Esophagus muscularis mucosa (tissue), 4 donors: ENCODE results near the gene SRRM4. TPM values are rescaled to one million over a fixed set of nuclear protein-coding genes. Genes with fewer than 3 reads are reported as not detected.

Experiments
- DNase-seq: peaks from one replicate; pipeline ENCODE4 v3.0.0-alpha.2; 2017; ENCODE audit errors: extremely low spot score
- H3K27ac ChIP-seq, 4 donors: fragments of 200-600 bp; sonication (generic); replicated peaks in 1 of 4; 1 replicate in 3 of 4; 2 replicates in 1 of 4; pipeline ENCODE4 v1.5.1; 2016 to 2019; ENCODE audit warnings: mild to moderate bottlenecking in 1 of 4
- H3K27me3 ChIP-seq, 4 donors: fragments of 200-600 bp; sonication (generic); one replicate each; pipeline versions ENCODE4 v1.5.1 to v1.6.0; 2016 to 2019
- H3K36me3 ChIP-seq, 4 donors: fragments of 200-600 bp; sonication (generic); one replicate each; pipeline ENCODE4 v1.5.1; 2016 to 2019
- H3K4me1 ChIP-seq, 4 donors: fragments of 200-600 bp; sonication (generic); one replicate each; pipeline ENCODE4 v1.5.1; 2016 to 2019
- H3K4me3 ChIP-seq, 4 donors: fragments of 200-600 bp; sonication (generic); 1 replicate in 2 of 4; 2 replicates in 2 of 4; pipeline ENCODE4 v1.5.1; 2016 to 2019; ENCODE audit warnings: mild to moderate bottlenecking in 4 of 4, moderate library complexity in 1 of 4
- H3K9me3 ChIP-seq, 4 donors: fragments of 200-600 bp; sonication (generic); 1 replicate in 3 of 4; 2 replicates in 1 of 4; pipeline ENCODE4 v1.5.1; 2016 to 2019
- CTCF ChIP-seq, 3 experiments: fragments of 200-600 bp in 2 of 3; fragments of 450-650 bp in 1 of 3; sonication (generic) in 2 of 3; IDR thresholded peaks; one replicate each; pipeline ENCODE4 v1.5.1; 2017 to 2019; ENCODE audit warnings: antibody characterized with exemption in 3 of 3, mild to moderate bottlenecking in 2 of 3, moderate library complexity in 1 of 3
- EP300 ChIP-seq: sonication (generic); formaldehyde crosslinking; IDR thresholded peaks from one replicate; pipeline ENCODE4 v1.6.1; 2017; ENCODE audit warnings: antibody characterized with exemption
- POLR2A ChIP-seq: fragments of 450-650 bp; IDR thresholded peaks from one replicate; pipeline ENCODE4 v1.6.1; 2017; ENCODE audit warnings: antibody characterized with exemption, moderate library complexity, mild to moderate bottlenecking, low read depth
- POLR2AphosphoS5 ChIP-seq, 2 donors: sonication (generic); formaldehyde crosslinking; IDR thresholded peaks; one replicate each; pipeline ENCODE4 v1.6.1; 2017; ENCODE audit warnings: antibody characterized with exemption in 2 of 2
- WGBS: methylation state at CpG from one replicate; pipeline ENCODE4 v1.1.5; 2018; 5-methylcytosine and 5-hydroxymethylcytosine counted together
- intact Hi-C: fragments of 100-400 bp; cut with DNase I; formaldehyde crosslinking; loops from one replicate; pipeline ENCODE4 v1.15.1; 2023
- total RNA-seq, 4 donors: library from RNA; depleted of rRNA; stranded (reverse); fragments of >200 nt; gene quantifications; one replicate each; pipeline versions ENCODE4 v1.1.0 to v1.2.1, GENCODE V29; 2016

Gene SRRM4
- total RNA-seq, 4 donors from 2014 or later = not detected

GRCh38 chr12:119179335-119180021 lies 198.1 kb downstream of the SRRM4 start:
- peaks cover 28 to 68% (median 52%) of the 10 kb centered on the region in 4 donors for H3K4me1 ChIP-seq
- no peaks in the 10 kb centered on the region for H3K36me3 ChIP-seq
- H3K9me3 ChIP-seq = no peaks in the 10 kb centered on the region
- peak overlapping the region; percentile 86 to 98 (median 96) for H3K27ac ChIP-seq
- peak; percentile 26 for TF ChIP-seq POLR2A
- TF ChIP-seq EP300 = no peak
- TF ChIP-seq POLR2AphosphoS5 (IDR thresholded peaks at IDR 0.05) = peak; percentile 26 to 34
- no peak for DNase-seq
- intact Hi-C loops = loop anchor here (2.0 to 5.0 kb wide), 3 partner anchors 29 to 233 kb away; no protein-coding TSS in a partner anchor
- peak overlapping the region; percentile 68 to 90 (median 73) for H3K4me3 ChIP-seq
- peaks cover 0 to 5% (median 2%) of the 10 kb centered on the region in 4 donors for H3K27me3 ChIP-seq
- WGBS = 7% methylated on average over 6 of the region's 18 CpGs

GRCh38 chr12:119180380-119181040 lies 199.2 kb downstream of the SRRM4 start:
- intact Hi-C loops = loop anchor here (2.0 kb wide), 1 partner anchor 28 kb away; no protein-coding TSS in a partner anchor

GRCh38 chr12:119181202-119181601 lies 199.9 kb downstream of the SRRM4 start:
- intact Hi-C loops = loop anchor here (2.0 kb wide), 1 partner anchor 28 kb away; no protein-coding TSS in a partner anchor
- no peaks in the 10 kb centered on the region for H3K9me3 ChIP-seq
- no peak for DNase-seq
- peak overlapping the region; percentile 68 to 90 (median 73) for H3K4me3 ChIP-seq
- WGBS = 35% methylated on average over 2 of the region's 2 CpGs
- peak overlapping the region; percentile 86 to 98 (median 96) for H3K27ac ChIP-seq
- TF ChIP-seq POLR2A (no peak), CTCF (IDR thresholded peaks at IDR 0.05) (no peak), EP300 (no peak), POLR2AphosphoS5 (IDR thresholded peaks at IDR 0.05) (no peak)
- peaks cover 0 to 5% (median 2%) of the 10 kb centered on the region in 4 donors for H3K27me3 ChIP-seq
- H3K36me3 ChIP-seq = peaks cover 0 to 2% (median 0%) of the 10 kb centered on the region in 4 donors
- H3K4me1 ChIP-seq = peaks cover 21 to 77% (median 62%) of the 10 kb centered on the region in 4 donors

More at GRCh38 chr12:119180380-119181040, 199.2 kb downstream of the SRRM4 start:
- peaks cover 0 to 5% (median 2%) of the 10 kb centered on the region in 4 donors for H3K27me3 ChIP-seq
- H3K9me3 ChIP-seq = no peaks in the 10 kb centered on the region
- TF ChIP-seq EP300 = no peak
- peak; percentile 1 for TF ChIP-seq POLR2A
- peak; percentile 56 to 83 for TF ChIP-seq POLR2AphosphoS5 (IDR thresholded peaks at IDR 0.05)
- H3K4me3 ChIP-seq = peak overlapping the region; percentile 68 to 90 (median 73)
- WGBS = 10% methylated on average over 7 of the region's 7 CpGs
- H3K27ac ChIP-seq = peak overlapping the region; percentile 86 to 98 (median 96)
- no peaks in the 10 kb centered on the region for H3K36me3 ChIP-seq
- H3K4me1 ChIP-seq = peaks cover 26 to 77% (median 61%) of the 10 kb centered on the region in 4 donors
- no peak for DNase-seq

- peak overlapping the region; percentile 86 to 98 (median 96) for H3K27ac ChIP-seq
- H3K4me1 ChIP-seq = peaks cover 19 to 77% (median 62%) of the 10 kb centered on the region in 4 donors
- intact Hi-C loops = loop anchor here (2.0 kb wide), 1 partner anchor 27 kb away; no protein-coding TSS in a partner anchor
- no peak for DNase-seq
- peaks cover 0 to 5% (median 2%) of the 10 kb centered on the region in 4 donors for H3K27me3 ChIP-seq
- 32% methylated on average over 3 of the region's 3 CpGs for WGBS
- H3K9me3 ChIP-seq = no peaks in the 10 kb centered on the region
- H3K36me3 ChIP-seq = peaks cover 0 to 9% (median 6%) of the 10 kb centered on the region in 4 donors
- H3K4me3 ChIP-seq = peak overlapping the region; percentile 68 to 90 (median 73)
- TF ChIP-seq POLR2A (no peak), POLR2AphosphoS5 (IDR thresholded peaks at IDR 0.05) (peak in 1 of 2 donors; percentile 19)
Observed at GRCh38 chr12:119181944-119182343, 200.6 kb downstream of the SRRM4 start.

GRCh38 chr12:119182701-119183493 lies 201.6 kb downstream of the SRRM4 start:
- no peak for DNase-seq
- peaks cover 0 to 5% (median 2%) of the 10 kb centered on the region in 4 donors for H3K27me3 ChIP-seq
- TF ChIP-seq EP300 (no peak), POLR2A (no peak), POLR2AphosphoS5 (IDR thresholded peaks at IDR 0.05) (peak; percentile 8 to 62), CTCF (IDR thresholded peaks at IDR 0.05) (peak in 1 of 3 experiments; percentile 5)
- peaks cover 0 to 19% (median 15%) of the 10 kb centered on the region in 4 donors for H3K36me3 ChIP-seq
- intact Hi-C loops = no loop called here
- peak overlapping the region; percentile 86 to 98 (median 96) for H3K27ac ChIP-seq
- peaks cover 22 to 77% (median 65%) of the 10 kb centered on the region in 4 donors for H3K4me1 ChIP-seq
- no peaks in the 10 kb centered on the region for H3K9me3 ChIP-seq
- 37% methylated on average over 5 of the region's 5 CpGs for WGBS
- H3K4me3 ChIP-seq = peak overlapping the region; percentile 68 to 90 (median 73)
